ENCODE measurements around the gene C11orf71.

Gene C11orf71

GRCh38 chr11:114400216-114400914 lies at the start of gene C11orf71, which contains the start of gene RBM7:
C11orf71 (minus strand) TSS chr11:114400511; CDS start chr11:114400331, 180 bp downstream.
RBM7 (plus strand) TSS chr11:114400666; CDS start chr11:114400672, 6 bp downstream.
- no peak for TF ChIP-seq CTCF (IDR thresholded peaks at IDR 0.05; ENCODE audit: low read depth, low read length, missing control alignments)
- peak within 1 kb of the TSS; percentile 94 for H3K4me3 ChIP-seq (ENCODE audit: low read depth, low read length)
- peak; percentile 96 for DNase-seq (ENCODE audit: low read depth)

- no peak overlapping the region for H3K4me3 ChIP-seq (ENCODE audit: low read depth, low read length)
- no peak for DNase-seq (ENCODE audit: low read depth)
- TF ChIP-seq CTCF (IDR thresholded peaks at IDR 0.05; ENCODE audit: low read depth, low read length, missing control alignments): no peak
Measured at GRCh38 chr11:114449845-114450244, 49.5 kb upstream of the C11orf71 start.

GRCh38 chr11:114448749-114449482 lies 48.6 kb upstream of the C11orf71 start:
- DNase-seq (ENCODE audit: low read depth): no peak
- no peak for TF ChIP-seq CTCF (IDR thresholded peaks at IDR 0.05; ENCODE audit: low read depth, low read length, missing control alignments)
- H3K4me3 ChIP-seq (ENCODE audit: low read depth, low read length): no peak overlapping the region

GRCh38 chr11:114447892-114448291 lies 47.6 kb upstream of the C11orf71 start:
- TF ChIP-seq CTCF (IDR thresholded peaks at IDR 0.05; ENCODE audit: low read depth, low read length, missing control alignments): no peak
- no peak for DNase-seq (ENCODE audit: low read depth)
- no peak overlapping the region for H3K4me3 ChIP-seq (ENCODE audit: low read depth, low read length)

GRCh38 chr11:114447444-114447843 lies 47.1 kb upstream of the C11orf71 start:
- no peak for DNase-seq (ENCODE audit: low read depth)
- TF ChIP-seq CTCF (IDR thresholded peaks at IDR 0.05; ENCODE audit: low read depth, low read length, missing control alignments): no peak
- no peak overlapping the region for H3K4me3 ChIP-seq (ENCODE audit: low read depth, low read length)

GRCh38 chr11:114442536-114442935 lies 42.2 kb upstream of the C11orf71 start:
- DNase-seq (ENCODE audit: low read depth): no peak
- no peak overlapping the region for H3K4me3 ChIP-seq (ENCODE audit: low read depth, low read length)
- no peak for TF ChIP-seq CTCF (IDR thresholded peaks at IDR 0.05; ENCODE audit: low read depth, low read length, missing control alignments)

Data from GM12864 (cell line).